ENCODE data around the gene AK1. TPM values are rescaled to one million over a fixed set of nuclear protein-coding genes. Genes with fewer than 3 reads are reported as not detected.

Gene AK1
- total and polyA plus RNA-seq, 2 of the 13 experiments (the other 11 are each of a cell fraction or from before 2014, with no cell fraction given): 19.1 to 32.8 TPM

- TF ChIP-seq ZBTB46 (CRISPR knock-in tag; IDR thresholded peaks at IDR 0.05; ENCODE audit: borderline replicate concordance): no peak
- TF ChIP-seq SIX1 (CRISPR knock-in tag; IDR thresholded peaks at IDR 0.05; ENCODE audit: borderline replicate concordance): no peak
- no peak for TF ChIP-seq ZSCAN5A (CRISPR knock-in tag; IDR thresholded peaks at IDR 0.05; ENCODE audit: borderline replicate concordance)
- no peak for TF ChIP-seq SP2 (CRISPR knock-in tag; IDR thresholded peaks at IDR 0.05)
- TF ChIP-seq ESRRA (CRISPR knock-in tag; IDR thresholded peaks at IDR 0.05; ENCODE audit: low read depth): peak; percentile 68
- TF ChIP-seq SP5 (CRISPR knock-in tag; IDR thresholded peaks at IDR 0.05; ENCODE audit: borderline replicate concordance, low read depth): 0 out of 2 replicates have a peak, but pooled peaks have one; percentile 37
- no peak for TF ChIP-seq ZFX (CRISPR knock-in tag; IDR thresholded peaks at IDR 0.05; ENCODE audit: low read depth)
- no peak for TF ChIP-seq MIER2 (CRISPR knock-in tag; IDR thresholded peaks at IDR 0.05)
- no peak for TF ChIP-seq NCOR1 (IDR thresholded peaks at IDR 0.05; ENCODE audit: borderline replicate concordance, low read length)
- TF ChIP-seq RXRB (CRISPR knock-in tag; IDR thresholded peaks at IDR 0.05; ENCODE audit: borderline replicate concordance): peak; percentile 82
- TF ChIP-seq ELF4 (CRISPR knock-in tag; IDR thresholded peaks at IDR 0.05; ENCODE audit: borderline replicate concordance): no peak
- no peak for TF ChIP-seq ZNF879 (CRISPR knock-in tag; IDR thresholded peaks at IDR 0.05)
- no peak for TF ChIP-seq IRF9 (CRISPR knock-in tag; IDR thresholded peaks at IDR 0.05; ENCODE audit: borderline replicate concordance)
- TF ChIP-seq POLR2A (IDR thresholded peaks at IDR 0.05; ENCODE audit: insufficient read depth in 1 of 2, low read depth in 2 of 2, low read length in 2 of 2): no peak
- TF ChIP-seq ZFP62 (CRISPR knock-in tag; IDR thresholded peaks at IDR 0.05): no peak
- no peak for TF ChIP-seq ZBTB20 (CRISPR knock-in tag; IDR thresholded peaks at IDR 0.05; ENCODE audit: borderline replicate concordance, low read depth)
- TF ChIP-seq ATF7-NPFF (CRISPR knock-in tag; IDR thresholded peaks at IDR 0.05; ENCODE audit: low read depth): no peak
- TF ChIP-seq KLF9 (CRISPR knock-in tag; IDR thresholded peaks at IDR 0.05; ENCODE audit: low read depth): no peak
- no peak for TF ChIP-seq ZBTB43 (CRISPR knock-in tag; conservative IDR thresholded peaks at IDR 0.05)
- no peak for TF ChIP-seq CC2D1A (CRISPR knock-in tag; IDR thresholded peaks at IDR 0.05)
- TF ChIP-seq TARDBP (CRISPR knock-in tag; IDR thresholded peaks at IDR 0.05): 0 out of 2 replicates have a peak, but pooled peaks have one; percentile 28
- no peak for TF ChIP-seq ATF3 (CRISPR knock-in tag; IDR thresholded peaks at IDR 0.05)
- TF ChIP-seq ZNF468 (CRISPR knock-in tag; IDR thresholded peaks at IDR 0.05): no peak
Measured at GRCh38 chr9:127848756-127849504, 28.5 kb downstream of the AK1 start (continued).

Data from HepG2 (cell line).